ENCODE measurements around the gene OR5C1.
A peak's percentile ranks its signal among the peaks of the same experiment; 100 is the strongest.

Gene OR5C1

DNA sequence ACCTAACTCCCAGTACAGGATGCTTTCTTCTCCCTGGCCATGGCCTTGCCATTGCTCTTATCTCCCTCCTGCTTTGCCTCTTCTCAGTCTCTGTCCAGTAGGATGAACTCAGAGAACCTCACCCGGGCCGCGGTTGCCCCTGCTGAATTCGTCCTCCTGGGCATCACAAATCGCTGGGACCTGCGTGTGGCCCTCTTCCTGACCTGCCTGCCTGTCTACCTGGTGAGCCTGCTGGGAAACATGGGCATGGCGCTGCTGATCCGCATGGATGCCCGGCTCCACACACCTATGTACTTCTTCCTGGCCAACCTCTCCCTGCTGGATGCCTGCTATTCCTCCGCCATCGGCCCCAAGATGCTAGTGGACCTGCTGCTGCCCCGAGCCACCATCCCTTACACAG, at the start of gene OR5C1:
Gene OR5C1, plus strand, starts transcription at position 103 of the 400 bp plus-strand sequence. Its CDS starts 0 bp downstream, at position 103.
- DNase-seq (ENCODE audit: low spot score), result peak; percentile 2
- in situ Hi-C loops (cut with MboI; ENCODE audit: low pct_unique_long_range_greater_than_20kb, low sequenced_read_pairs, unreplicated experiment), result no loop called here

DNA sequence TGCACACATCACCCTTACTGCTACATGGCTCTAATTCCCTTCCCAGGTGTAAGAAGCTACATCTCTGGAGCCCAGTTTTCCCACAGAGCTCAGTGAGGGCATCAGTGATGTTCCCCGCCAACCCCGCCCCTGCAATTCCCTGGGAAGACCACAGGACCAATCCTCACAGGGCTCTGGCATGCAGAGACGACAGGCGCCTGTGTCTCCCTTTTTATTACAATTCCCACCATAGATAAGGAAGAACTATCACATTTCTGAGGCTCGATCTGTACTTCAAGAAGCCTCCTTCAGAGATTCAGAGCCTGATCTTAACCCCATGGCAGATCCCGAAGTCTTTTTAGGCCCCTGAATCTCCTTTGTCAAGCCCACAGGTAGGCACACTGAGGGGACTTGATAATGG, 46.7 kb upstream of the OR5C1 start, which contains the start of gene OR1L6:
Gene OR1L6, plus strand, starts transcription at position 301 of the 400 bp plus-strand sequence. CDS start 7,545 bp downstream, outside the sequence.
- no peak for DNase-seq (ENCODE audit: low spot score)
- TF ChIP-seq, protein P1, sequence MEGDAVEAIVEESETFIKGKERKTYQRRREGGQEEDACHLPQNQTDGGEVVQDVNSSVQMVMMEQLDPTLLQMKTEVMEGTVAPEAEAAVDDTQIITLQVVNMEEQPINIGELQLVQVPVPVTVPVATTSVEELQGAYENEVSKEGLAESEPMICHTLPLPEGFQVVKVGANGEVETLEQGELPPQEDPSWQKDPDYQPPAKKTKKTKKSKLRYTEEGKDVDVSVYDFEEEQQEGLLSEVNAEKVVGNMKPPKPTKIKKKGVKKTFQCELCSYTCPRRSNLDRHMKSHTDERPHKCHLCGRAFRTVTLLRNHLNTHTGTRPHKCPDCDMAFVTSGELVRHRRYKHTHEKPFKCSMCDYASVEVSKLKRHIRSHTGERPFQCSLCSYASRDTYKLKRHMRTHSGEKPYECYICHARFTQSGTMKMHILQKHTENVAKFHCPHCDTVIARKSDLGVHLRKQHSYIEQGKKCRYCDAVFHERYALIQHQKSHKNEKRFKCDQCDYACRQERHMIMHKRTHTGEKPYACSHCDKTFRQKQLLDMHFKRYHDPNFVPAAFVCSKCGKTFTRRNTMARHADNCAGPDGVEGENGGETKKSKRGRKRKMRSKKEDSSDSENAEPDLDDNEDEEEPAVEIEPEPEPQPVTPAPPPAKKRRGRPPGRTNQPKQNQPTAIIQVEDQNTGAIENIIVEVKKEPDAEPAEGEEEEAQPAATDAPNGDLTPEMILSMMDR (IDR thresholded peaks at IDR 0.05; ENCODE audit: extremely low read depth, insufficient read depth, missing control alignments), result no peak
- in situ Hi-C loops (cut with MboI; ENCODE audit: low pct_unique_long_range_greater_than_20kb, low sequenced_read_pairs, unreplicated experiment), result no loop called here

More for the DNA sequence above, at the start of gene OR5C1:
- TF ChIP-seq, protein P1 (IDR thresholded peaks at IDR 0.05; ENCODE audit: extremely low read depth, insufficient read depth, missing control alignments), result no peak

DNA sequence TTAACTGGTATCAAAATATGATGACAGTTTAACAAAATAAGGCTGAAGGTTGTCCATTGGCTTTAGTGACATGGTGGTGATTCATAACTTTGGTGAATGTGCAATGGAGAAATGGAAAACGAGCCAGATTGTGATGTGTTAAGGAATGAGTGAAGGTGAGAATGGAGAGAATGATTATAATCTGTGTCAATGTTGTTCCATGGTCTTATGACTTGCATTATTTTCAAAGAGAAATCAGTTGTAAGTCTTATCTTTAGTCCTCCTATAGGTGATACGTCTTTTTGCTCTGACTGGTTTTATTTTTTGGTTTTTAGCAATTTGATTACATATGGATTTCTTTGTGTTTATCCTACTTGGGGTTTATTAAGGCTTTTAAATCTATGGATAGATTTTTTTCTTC, 33.9 kb upstream of the OR5C1 start:
- TF ChIP-seq, protein P1 (IDR thresholded peaks at IDR 0.05; ENCODE audit: extremely low read depth, insufficient read depth, missing control alignments), result no peak

DNA sequence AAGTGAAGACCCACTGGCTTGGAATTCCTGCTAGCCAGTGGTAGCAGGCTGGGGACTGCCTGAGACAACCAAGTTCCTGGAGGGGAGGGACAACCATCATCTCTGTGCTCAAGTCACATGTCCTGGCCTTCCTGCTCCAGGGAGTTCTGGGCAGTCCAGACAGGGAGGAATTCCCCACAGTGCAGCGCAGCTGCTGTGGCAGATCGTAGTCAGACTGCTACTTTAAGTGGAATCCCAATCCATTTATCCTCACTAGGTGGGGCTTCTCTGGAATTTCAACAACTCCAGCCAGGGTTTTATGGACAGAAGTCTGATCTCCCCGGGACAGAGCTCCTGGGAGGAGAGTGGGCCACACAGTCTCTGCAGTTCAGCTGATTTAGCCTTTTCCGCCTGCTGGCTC, 20.9 kb upstream of the OR5C1 start:
- TF ChIP-seq, protein P1 (IDR thresholded peaks at IDR 0.05; ENCODE audit: extremely low read depth, insufficient read depth, missing control alignments), result no peak
- DNase-seq (ENCODE audit: low spot score), result no peak
- in situ Hi-C loops (cut with MboI; ENCODE audit: low pct_unique_long_range_greater_than_20kb, low sequenced_read_pairs, unreplicated experiment), result no loop called here

More for the DNA sequence above, 33.9 kb upstream of the OR5C1 start:
- in situ Hi-C loops (cut with MboI; ENCODE audit: low pct_unique_long_range_greater_than_20kb, low sequenced_read_pairs, unreplicated experiment), result no loop called here
- no peak for DNase-seq (ENCODE audit: low spot score)

DNA sequence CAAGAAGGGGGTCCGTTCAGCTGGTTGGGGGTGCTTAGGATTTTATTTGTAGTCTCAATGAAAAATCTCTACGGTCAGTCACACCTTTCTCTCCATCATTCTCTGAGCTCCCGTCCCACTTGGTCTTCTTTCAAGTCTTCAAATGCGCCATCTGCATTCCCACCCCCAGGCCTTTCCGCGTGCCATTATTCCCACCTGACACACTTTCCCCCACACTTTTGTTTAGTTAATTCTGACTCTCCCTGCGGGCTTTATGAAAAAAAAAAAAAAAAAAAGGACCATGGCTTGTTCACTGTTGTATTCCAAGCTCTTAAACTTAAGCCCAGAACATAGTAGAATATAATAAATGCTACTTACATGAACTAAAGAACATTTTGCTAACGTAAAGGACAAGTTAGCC, 11.7 kb upstream of the OR5C1 start:
- TF ChIP-seq, protein P1 (IDR thresholded peaks at IDR 0.05; ENCODE audit: extremely low read depth, insufficient read depth, missing control alignments), result no peak
- in situ Hi-C loops (cut with MboI; ENCODE audit: low pct_unique_long_range_greater_than_20kb, low sequenced_read_pairs, unreplicated experiment), result no loop called here
- DNase-seq (ENCODE audit: low spot score), result no peak

DNA sequence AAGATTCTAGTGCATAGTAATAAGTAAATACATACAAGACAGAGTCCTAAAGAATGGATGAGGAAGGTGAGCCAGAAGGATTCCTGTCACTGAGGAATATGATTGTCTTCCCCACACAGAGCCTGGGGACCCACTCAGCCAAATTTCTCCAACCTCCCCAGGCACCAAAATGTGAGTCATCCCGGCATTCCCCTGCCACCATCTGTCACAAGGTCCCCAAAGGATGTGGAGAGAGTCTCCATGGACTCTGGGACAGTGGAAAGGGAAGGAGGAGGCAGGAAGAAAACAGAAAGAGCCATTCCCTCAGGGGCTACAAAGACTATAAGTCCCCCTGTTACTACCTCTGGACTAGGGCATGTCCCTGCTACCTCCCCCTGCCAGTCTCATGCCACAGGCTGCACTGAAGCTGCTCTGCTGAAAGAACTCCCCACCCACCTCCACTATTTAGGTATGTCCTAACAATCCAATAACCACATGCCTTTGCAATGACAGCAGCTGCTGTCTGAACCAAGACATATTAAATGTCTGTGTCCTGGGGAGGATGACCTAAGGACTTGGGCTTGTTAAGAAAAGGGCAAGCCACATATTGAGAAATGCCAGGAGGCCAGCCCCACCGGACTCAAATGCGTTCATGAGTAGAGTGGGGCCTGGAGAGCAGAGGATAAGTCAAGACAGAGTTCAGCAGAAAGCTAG, 10.7 kb upstream of the OR5C1 start:
- in situ Hi-C loops (cut with MboI; ENCODE audit: low pct_unique_long_range_greater_than_20kb, low sequenced_read_pairs, unreplicated experiment), result no loop called here
- no peak for DNase-seq (ENCODE audit: low spot score)

More for the DNA sequence above, 10.7 kb upstream of the OR5C1 start:
- TF ChIP-seq, protein P1 (IDR thresholded peaks at IDR 0.05; ENCODE audit: extremely low read depth, insufficient read depth, missing control alignments), result no peak
